Measurements from ENCODE around the gene TAS2R1. TPM values are rescaled to one million over a fixed set of nuclear protein-coding genes. Genes with fewer than 3 reads are reported as not detected.

Gene TAS2R1
- total RNA-seq, 3 donors from 2014 or later (not counting 1 experiment from before 2014, with no cell fraction given) = not detected

DNA sequence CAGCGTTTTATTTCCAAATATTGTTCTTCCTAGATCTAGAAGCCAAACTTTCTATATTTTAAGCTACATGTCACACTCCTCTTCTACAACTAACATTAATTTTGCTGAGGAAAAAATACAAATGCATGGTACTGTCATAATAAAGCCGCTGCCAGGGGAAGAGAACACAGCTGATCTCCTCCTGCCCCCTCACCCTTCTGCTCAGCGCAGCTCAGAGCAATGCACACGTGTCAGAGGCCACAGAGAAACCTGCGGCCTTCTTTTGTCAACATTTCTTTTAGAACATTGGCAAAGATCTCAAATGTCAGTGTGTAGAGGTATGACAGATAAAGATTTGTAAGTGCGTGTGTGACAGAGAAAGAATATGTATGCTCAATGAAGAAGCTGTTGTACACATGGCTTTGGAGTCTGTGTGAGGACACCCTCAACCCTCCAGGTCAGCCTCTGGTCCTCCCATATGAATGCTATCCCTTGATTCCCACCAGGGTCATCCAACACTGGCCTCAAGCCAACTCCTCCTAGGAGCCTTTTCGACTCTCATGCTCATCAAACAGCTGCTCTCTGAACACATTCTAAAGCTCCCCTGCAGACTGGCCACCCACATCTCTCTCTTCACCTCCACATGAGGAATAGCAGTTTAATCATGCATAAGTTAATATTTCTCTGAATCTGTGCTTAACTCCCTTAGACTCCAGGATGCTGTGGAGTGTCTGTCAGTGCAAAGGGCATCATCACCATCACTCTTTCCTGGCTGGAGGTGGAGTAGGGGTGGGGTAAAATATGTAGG, 40.9 kb downstream of the TAS2R1 start:
- H3K27ac ChIP-seq (ENCODE audit: low read length) = no peak overlapping the region
- no peak overlapping the region for H3K4me3 ChIP-seq (ENCODE audit: low read length)
- peaks cover 3 to 8% of the 10 kb centered on the region in 2 donors for H3K9me3 Mint-ChIP-seq
- ATAC-seq = no peak
- no peak overlapping the region for H3K4me3 Mint-ChIP-seq
- H3K27me3 Mint-ChIP-seq (ENCODE audit: low read depth in 2 of 2) = no peaks in the 10 kb centered on the region
- TF ChIP-seq, protein P1, sequence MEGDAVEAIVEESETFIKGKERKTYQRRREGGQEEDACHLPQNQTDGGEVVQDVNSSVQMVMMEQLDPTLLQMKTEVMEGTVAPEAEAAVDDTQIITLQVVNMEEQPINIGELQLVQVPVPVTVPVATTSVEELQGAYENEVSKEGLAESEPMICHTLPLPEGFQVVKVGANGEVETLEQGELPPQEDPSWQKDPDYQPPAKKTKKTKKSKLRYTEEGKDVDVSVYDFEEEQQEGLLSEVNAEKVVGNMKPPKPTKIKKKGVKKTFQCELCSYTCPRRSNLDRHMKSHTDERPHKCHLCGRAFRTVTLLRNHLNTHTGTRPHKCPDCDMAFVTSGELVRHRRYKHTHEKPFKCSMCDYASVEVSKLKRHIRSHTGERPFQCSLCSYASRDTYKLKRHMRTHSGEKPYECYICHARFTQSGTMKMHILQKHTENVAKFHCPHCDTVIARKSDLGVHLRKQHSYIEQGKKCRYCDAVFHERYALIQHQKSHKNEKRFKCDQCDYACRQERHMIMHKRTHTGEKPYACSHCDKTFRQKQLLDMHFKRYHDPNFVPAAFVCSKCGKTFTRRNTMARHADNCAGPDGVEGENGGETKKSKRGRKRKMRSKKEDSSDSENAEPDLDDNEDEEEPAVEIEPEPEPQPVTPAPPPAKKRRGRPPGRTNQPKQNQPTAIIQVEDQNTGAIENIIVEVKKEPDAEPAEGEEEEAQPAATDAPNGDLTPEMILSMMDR (IDR thresholded peaks at IDR 0.05) = no peak
- H3K27ac Mint-ChIP-seq = no peak overlapping the region
- DNase-seq = no peak
- no peaks in the 10 kb centered on the region for H3K36me3 Mint-ChIP-seq
- H3K4me1 Mint-ChIP-seq = no peaks in the 10 kb centered on the region
- H3K27me3 ChIP-seq (ENCODE audit: control insufficient read depth, insufficient read depth, low read length) = no peaks in the 10 kb centered on the region
- intact Hi-C loops (cut with micrococcal nuclease) = no loop called here
- 83% methylated on average over 7 of the region's 7 CpGs for WGBS (ENCODE audit: insufficient coverage)
- peaks cover 5% of the 10 kb centered on the region for H3K9me3 ChIP-seq (ENCODE audit: control insufficient read depth, insufficient read depth, low read length)
- H3K36me3 ChIP-seq (ENCODE audit: control insufficient read depth, insufficient read depth, low read length) = no peaks in the 10 kb centered on the region
- no peaks in the 10 kb centered on the region for H3K4me1 ChIP-seq (ENCODE audit: control insufficient read depth, insufficient read depth, low read length)

DNA sequence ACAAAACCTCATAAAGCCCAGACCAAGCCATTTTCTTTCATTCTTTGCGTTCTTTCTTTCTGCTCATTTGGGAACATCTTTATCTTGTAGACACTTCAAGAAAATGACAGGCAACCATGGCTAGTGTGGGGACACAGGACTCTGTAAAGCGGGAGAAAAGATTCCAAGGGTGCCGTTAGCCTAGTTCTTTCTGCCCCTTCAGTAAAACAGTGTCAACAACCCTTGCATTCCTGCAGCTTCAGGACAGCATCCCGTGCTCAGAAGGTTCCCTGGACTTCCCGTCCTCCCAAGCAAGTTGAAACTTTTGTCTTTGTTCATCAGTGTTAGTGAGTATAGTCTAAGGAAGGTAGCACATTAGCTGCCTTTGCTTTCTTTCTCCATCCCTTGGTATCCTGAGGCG, 41.9 kb downstream of the TAS2R1 start:
- H3K4me1 ChIP-seq (ENCODE audit: control insufficient read depth, insufficient read depth, low read length) = no peaks in the 10 kb centered on the region
- Mint-ChIP-seq H3K36me3 (no peaks in the 10 kb centered on the region), H3K27ac (no peak overlapping the region), H3K27me3 (ENCODE audit: low read depth in 2 of 2) (no peaks in the 10 kb centered on the region), H3K4me3 (no peak overlapping the region), H3K9me3 (peaks cover 3 to 8% of the 10 kb centered on the region in 2 donors), H3K4me1 (no peaks in the 10 kb centered on the region)
- no peak overlapping the region for H3K27ac ChIP-seq (ENCODE audit: low read length)
- peaks cover 5% of the 10 kb centered on the region for H3K9me3 ChIP-seq (ENCODE audit: control insufficient read depth, insufficient read depth, low read length)
- no peak overlapping the region for H3K4me3 ChIP-seq (ENCODE audit: low read length)
- no peak for DNase-seq
- whole genome bisulfite sequencing (ENCODE audit: insufficient coverage) = 73% methylated on average over 6 of the region's 6 CpGs
- no peaks in the 10 kb centered on the region for H3K27me3 ChIP-seq (ENCODE audit: control insufficient read depth, insufficient read depth, low read length)
- H3K36me3 ChIP-seq (ENCODE audit: control insufficient read depth, insufficient read depth, low read length) = no peaks in the 10 kb centered on the region
- TF ChIP-seq, protein P1 (IDR thresholded peaks at IDR 0.05) = no peak
- intact Hi-C loops (cut with micrococcal nuclease) = no loop called here
- no peak for ATAC-seq

DNA sequence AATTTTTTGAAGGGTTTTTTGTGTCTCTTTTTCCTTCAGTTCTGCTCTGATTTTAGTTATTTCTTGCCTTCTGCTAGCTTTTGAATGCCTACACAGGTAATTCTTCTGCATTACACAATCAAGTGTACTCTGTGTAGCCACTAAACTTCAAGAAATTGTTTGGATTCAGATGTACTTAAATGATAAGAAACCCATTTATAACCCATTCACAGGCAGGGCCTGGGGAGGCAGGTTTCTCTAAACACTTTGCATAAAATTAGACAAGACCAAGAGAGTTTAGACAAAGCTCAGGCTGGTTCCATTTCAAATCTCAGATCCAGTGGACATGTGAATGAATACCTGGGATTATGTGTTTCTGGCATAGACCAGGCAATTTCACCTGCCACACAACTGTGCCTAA, 43.0 kb downstream of the TAS2R1 start:
- peaks cover 5% of the 10 kb centered on the region for H3K9me3 ChIP-seq (ENCODE audit: control insufficient read depth, insufficient read depth, low read length)
- peaks cover 5 to 6% of the 10 kb centered on the region in 2 donors for H3K9me3 Mint-ChIP-seq
- H3K27ac Mint-ChIP-seq = no peak overlapping the region
- H3K36me3 ChIP-seq (ENCODE audit: control insufficient read depth, insufficient read depth, low read length) = no peaks in the 10 kb centered on the region
- DNase-seq = no peak
- TF ChIP-seq, protein P1 (IDR thresholded peaks at IDR 0.05) = no peak
- no peaks in the 10 kb centered on the region for H3K36me3 Mint-ChIP-seq
- no peaks in the 10 kb centered on the region for H3K27me3 ChIP-seq (ENCODE audit: control insufficient read depth, insufficient read depth, low read length)
- no peaks in the 10 kb centered on the region for H3K4me1 Mint-ChIP-seq
- no peak overlapping the region for H3K27ac ChIP-seq (ENCODE audit: low read length)
- H3K4me3 ChIP-seq (ENCODE audit: low read length) = no peak overlapping the region
- ATAC-seq = no peak
- H3K4me3 Mint-ChIP-seq = no peak overlapping the region
- intact Hi-C loops (cut with micrococcal nuclease) = no loop called here
- no peaks in the 10 kb centered on the region for H3K4me1 ChIP-seq (ENCODE audit: control insufficient read depth, insufficient read depth, low read length)
- no peaks in the 10 kb centered on the region for H3K27me3 Mint-ChIP-seq (ENCODE audit: low read depth in 2 of 2)

DNA sequence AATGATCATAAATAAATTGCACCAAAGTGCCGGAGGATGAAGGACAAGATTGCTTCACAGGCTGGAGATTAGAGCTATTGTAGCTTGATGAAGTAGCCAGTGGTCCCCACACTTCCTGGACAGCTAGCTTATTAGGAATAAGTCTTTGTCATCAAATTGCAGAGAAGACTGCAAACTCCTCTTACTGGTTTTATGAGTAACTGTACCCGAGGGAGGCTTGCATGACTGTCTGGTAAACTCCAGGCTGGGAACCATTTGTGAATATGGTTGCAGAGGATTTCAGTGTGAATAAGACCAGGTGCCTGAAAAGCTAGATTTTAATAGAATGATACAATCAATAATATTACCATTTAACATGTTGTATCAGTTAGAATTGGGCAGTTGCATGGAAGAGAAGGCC, 47.7 kb downstream of the TAS2R1 start:
- Mint-ChIP-seq H3K36me3 (no peaks in the 10 kb centered on the region), H3K27ac (no peak overlapping the region), H3K27me3 (ENCODE audit: low read depth in 2 of 2) (no peaks in the 10 kb centered on the region), H3K9me3 (peaks cover 3 to 10% of the 10 kb centered on the region in 2 donors), H3K4me1 (no peaks in the 10 kb centered on the region), H3K4me3 (no peak overlapping the region)
- WGBS (ENCODE audit: insufficient coverage) = 81% methylated on average over 2 of the region's 2 CpGs
- Histone ChIP-seq H3K4me3 (ENCODE audit: low read length) (no peak overlapping the region), H3K27ac (ENCODE audit: low read length) (no peak overlapping the region), H3K4me1 (ENCODE audit: control insufficient read depth, insufficient read depth, low read length) (no peaks in the 10 kb centered on the region), H3K36me3 (ENCODE audit: control insufficient read depth, insufficient read depth, low read length) (no peaks in the 10 kb centered on the region), H3K27me3 (ENCODE audit: control insufficient read depth, insufficient read depth, low read length) (no peaks in the 10 kb centered on the region), H3K9me3 (ENCODE audit: control insufficient read depth, insufficient read depth, low read length) (peaks cover 3% of the 10 kb centered on the region)
- TF ChIP-seq, protein P1 (IDR thresholded peaks at IDR 0.05) = no peak
- ATAC-seq (no peak), DNase-seq (no peak)
- intact Hi-C loops (cut with micrococcal nuclease) = no loop called here

All from natural killer cell (primary cell).